Sigmoid colon (tissue), 7 donors: Measurements from ENCODE around the gene CPB1. TPM values are rescaled to one million over a fixed set of nuclear protein-coding genes. Genes with fewer than 3 reads are reported as not detected.

Source experiments
- DNase-seq: peaks from one replicate; pipeline ENCODE4 v3.0.0-alpha.2; 2019
- H3K27ac ChIP-seq, 4 donors: fragments of 200-600 bp; sonication (generic); one replicate each; pipeline ENCODE4 v1.5.1; 2016 to 2019; ENCODE audit warnings: mild to moderate bottlenecking in 1 of 4
- H3K27me3 ChIP-seq, 3 donors: fragments of 200-600 bp; sonication (generic); one replicate each; pipeline ENCODE4 v1.5.1; 2019; ENCODE audit warnings: mild to moderate bottlenecking in 1 of 3
- H3K36me3 ChIP-seq, 4 donors: fragments of 200-600 bp; sonication (generic); one replicate each; pipeline ENCODE4 v1.5.1; 2016 to 2019
- H3K4me1 ChIP-seq, 4 donors: fragments of 200-600 bp; sonication (generic); one replicate each; pipeline ENCODE4 v1.5.1; 2017 to 2019
- H3K4me3 ChIP-seq, 4 donors: fragments of 200-600 bp; sonication (generic); one replicate each; pipeline ENCODE4 v1.5.1; 2017 to 2019; ENCODE audit warnings: mild to moderate bottlenecking in 2 of 4, moderate library complexity in 1 of 4
- H3K9me3 ChIP-seq, 4 donors: fragments of 200-600 bp in 3 of 4; sonication (generic) in 3 of 4; one replicate each; pipeline versions ENCODE4 v1.5.1 to v1.6.1; 2013 to 2019
- EP300 ChIP-seq, 4 donors: sonication (generic); formaldehyde crosslinking; IDR thresholded peaks; one replicate each; pipeline ENCODE4 v1.6.1; 2017; ENCODE audit warnings: antibody characterized with exemption in 4 of 4
- POLR2A ChIP-seq, 2 donors: fragments of 450-650 bp; IDR thresholded peaks; one replicate each; pipeline ENCODE4 v1.6.1; 2016; ENCODE audit warnings: antibody characterized with exemption in 2 of 2, mild to moderate bottlenecking in 2 of 2, moderate library complexity in 2 of 2
- POLR2AphosphoS5 ChIP-seq, 4 donors: sonication (generic); formaldehyde crosslinking; IDR thresholded peaks; one replicate each; pipeline ENCODE4 v1.6.1; 2017; ENCODE audit warnings: antibody characterized with exemption in 4 of 4
- WGBS, 2 donors: extraction: QIAGEN DNeasy Blood & Tissue Kit; methylation state at CpG; one replicate each; pipeline ENCODE4 v1.1.7; 2013; 5-methylcytosine and 5-hydroxymethylcytosine counted together
- intact Hi-C: fragments of 100-400 bp; cut with DNase I; formaldehyde crosslinking; loops from one replicate; pipeline ENCODE4 v1.15.1; 2023
- polyA plus RNA-seq, 3 donors: library from polyadenylated mRNA; stranded (reverse); fragments of 200-250 nt; gene quantifications; one replicate each; pipeline ENCODE4 v1.2.3, GENCODE V29; 2013
- total RNA-seq, 4 donors: library from RNA; depleted of rRNA; stranded (reverse); fragments of >200 nt; gene quantifications; one replicate each; pipeline ENCODE4 v1.1.0, GENCODE V29; 2016
- TF ChIP-seq, protein P1 (sequence below), 4 experiments: fragments of 450-650 bp in 3 of 4; fragments of 200-600 bp in 1 of 4; IDR thresholded peaks; one replicate each; pipeline ENCODE4 v1.5.1; 2016 to 2019; ENCODE audit warnings: antibody characterized with exemption in 4 of 4, mild to moderate bottlenecking in 3 of 4, moderate library complexity in 2 of 4
- donor health status: healthy with polysubstance abuse.
- donor health status: Bipolar disorder and iron deficiency.
- donor health status: healthy.

CPB1 gene
- total and polyA plus RNA-seq, 7 donors = 0.22 to 11.4 (median 2.0) TPM; not detected in 3

DNA sequence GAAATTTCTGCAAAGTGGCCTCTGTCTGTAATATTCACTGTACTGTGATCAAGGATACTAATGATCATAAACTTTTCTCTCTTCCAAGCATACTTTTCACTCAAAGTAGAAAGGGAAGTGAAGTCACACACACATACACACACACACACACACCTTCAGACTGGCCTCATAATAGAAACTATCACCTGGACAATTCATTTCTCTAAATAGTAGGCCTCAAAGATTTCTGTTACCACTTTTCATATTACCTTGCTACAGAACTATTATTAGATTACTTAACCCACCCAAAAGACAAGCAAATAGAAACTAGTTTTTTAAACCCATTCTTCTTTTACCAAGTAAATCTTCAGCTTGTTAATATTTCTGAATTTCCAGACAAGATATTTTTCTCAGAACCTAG is 12.2 kb downstream of the CPB1 start:
- TF ChIP-seq POLR2AphosphoS5 (IDR thresholded peaks at IDR 0.05) = no peak
- no peak for TF ChIP-seq POLR2A (IDR thresholded peaks at IDR 0.05)
- no peak for TF ChIP-seq EP300 (IDR thresholded peaks at IDR 0.05)
- TF ChIP-seq, protein P1, sequence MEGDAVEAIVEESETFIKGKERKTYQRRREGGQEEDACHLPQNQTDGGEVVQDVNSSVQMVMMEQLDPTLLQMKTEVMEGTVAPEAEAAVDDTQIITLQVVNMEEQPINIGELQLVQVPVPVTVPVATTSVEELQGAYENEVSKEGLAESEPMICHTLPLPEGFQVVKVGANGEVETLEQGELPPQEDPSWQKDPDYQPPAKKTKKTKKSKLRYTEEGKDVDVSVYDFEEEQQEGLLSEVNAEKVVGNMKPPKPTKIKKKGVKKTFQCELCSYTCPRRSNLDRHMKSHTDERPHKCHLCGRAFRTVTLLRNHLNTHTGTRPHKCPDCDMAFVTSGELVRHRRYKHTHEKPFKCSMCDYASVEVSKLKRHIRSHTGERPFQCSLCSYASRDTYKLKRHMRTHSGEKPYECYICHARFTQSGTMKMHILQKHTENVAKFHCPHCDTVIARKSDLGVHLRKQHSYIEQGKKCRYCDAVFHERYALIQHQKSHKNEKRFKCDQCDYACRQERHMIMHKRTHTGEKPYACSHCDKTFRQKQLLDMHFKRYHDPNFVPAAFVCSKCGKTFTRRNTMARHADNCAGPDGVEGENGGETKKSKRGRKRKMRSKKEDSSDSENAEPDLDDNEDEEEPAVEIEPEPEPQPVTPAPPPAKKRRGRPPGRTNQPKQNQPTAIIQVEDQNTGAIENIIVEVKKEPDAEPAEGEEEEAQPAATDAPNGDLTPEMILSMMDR (IDR thresholded peaks at IDR 0.05) = no peak
- intact Hi-C loops = no loop called here

DNA sequence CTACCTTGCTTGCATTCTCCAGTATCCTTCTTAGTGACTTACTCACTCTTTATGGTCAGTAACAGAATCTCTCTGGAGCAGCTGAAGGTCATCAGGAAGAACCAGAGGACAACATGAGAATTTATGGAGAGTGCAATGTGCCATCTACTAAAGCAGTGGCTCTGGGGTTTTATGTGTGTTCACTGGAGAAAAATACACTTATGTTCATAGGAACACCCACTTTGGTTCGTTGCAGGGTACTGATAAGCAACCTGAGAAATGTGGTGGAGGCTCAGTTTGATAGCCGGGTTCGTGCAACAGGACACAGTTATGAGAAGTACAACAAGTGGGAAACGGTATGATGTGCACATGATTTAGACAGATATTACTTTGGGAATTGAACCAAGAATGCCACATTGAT is 12.8 kb downstream of the CPB1 start:
- intact Hi-C loops = no loop called here
- Histone ChIP-seq H3K9me3 (no peaks in the 10 kb centered on the region), H3K36me3 (no peaks in the 10 kb centered on the region), H3K27me3 (no peaks in the 10 kb centered on the region), H3K27ac (no peak overlapping the region), H3K4me3 (no peak overlapping the region), H3K4me1 (no peaks in the 10 kb centered on the region)
- TF ChIP-seq POLR2A (IDR thresholded peaks at IDR 0.05) (no peak), POLR2AphosphoS5 (IDR thresholded peaks at IDR 0.05) (no peak), EP300 (IDR thresholded peaks at IDR 0.05) (no peak)
- TF ChIP-seq, protein P1 (IDR thresholded peaks at IDR 0.05) = no peak
- no peak for DNase-seq
- WGBS, 2 donors = 73 to 83% methylated on average over 4 of the region's 4 CpGs

More for the DNA sequence above, 12.2 kb downstream of the CPB1 start:
- H3K9me3 ChIP-seq = no peaks in the 10 kb centered on the region
- H3K36me3 ChIP-seq = no peaks in the 10 kb centered on the region
- no peaks in the 10 kb centered on the region for H3K27me3 ChIP-seq
- H3K4me3 ChIP-seq = no peak overlapping the region
- H3K4me1 ChIP-seq = no peaks in the 10 kb centered on the region
- no peak overlapping the region for H3K27ac ChIP-seq
- no peak for DNase-seq

DNA sequence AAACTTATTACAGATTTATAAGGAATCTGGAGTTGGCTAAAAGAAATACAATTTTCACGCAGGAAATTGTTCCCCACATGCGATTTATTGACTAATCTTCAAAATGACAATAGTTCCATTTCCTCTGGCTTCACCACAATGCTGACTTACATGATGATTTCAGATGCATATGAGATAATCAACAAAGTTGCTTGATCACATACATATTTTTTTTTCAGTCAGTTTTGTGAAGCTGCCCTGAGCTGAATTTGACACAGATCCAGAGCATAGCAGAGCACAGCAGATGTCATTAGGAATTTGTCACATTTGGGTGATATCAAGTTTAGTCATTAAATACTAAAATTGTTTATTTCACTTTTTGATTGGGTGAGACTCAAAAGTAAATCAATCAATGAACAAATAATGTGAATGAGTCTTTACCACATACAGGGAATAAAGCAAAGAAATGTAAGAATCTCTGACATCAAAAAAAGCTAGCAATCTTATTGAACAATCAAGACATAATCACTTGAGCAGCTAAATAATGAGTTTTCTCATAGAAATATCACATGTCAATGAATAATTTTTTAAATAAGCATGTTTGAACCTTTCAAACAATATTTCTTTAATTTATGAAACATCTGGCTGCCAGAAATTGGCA is 18.3 kb downstream of the CPB1 start:
- no peaks in the 10 kb centered on the region for H3K27me3 ChIP-seq
- H3K9me3 ChIP-seq = no peaks in the 10 kb centered on the region
- no peak overlapping the region for H3K4me3 ChIP-seq
- H3K27ac ChIP-seq = no peak overlapping the region
- intact Hi-C loops = no loop called here
- no peak for DNase-seq
- peaks cover 0 to 3% (median 0%) of the 10 kb centered on the region in 4 donors for H3K4me1 ChIP-seq
- 78 to 84% methylated on average over 2 of the region's 2 CpGs for WGBS, 2 donors
- TF ChIP-seq, protein P1 (IDR thresholded peaks at IDR 0.05) = no peak
- TF ChIP-seq POLR2AphosphoS5 (IDR thresholded peaks at IDR 0.05) (no peak), EP300 (IDR thresholded peaks at IDR 0.05) (no peak), POLR2A (IDR thresholded peaks at IDR 0.05) (no peak)
- H3K36me3 ChIP-seq = no peaks in the 10 kb centered on the region

DNA sequence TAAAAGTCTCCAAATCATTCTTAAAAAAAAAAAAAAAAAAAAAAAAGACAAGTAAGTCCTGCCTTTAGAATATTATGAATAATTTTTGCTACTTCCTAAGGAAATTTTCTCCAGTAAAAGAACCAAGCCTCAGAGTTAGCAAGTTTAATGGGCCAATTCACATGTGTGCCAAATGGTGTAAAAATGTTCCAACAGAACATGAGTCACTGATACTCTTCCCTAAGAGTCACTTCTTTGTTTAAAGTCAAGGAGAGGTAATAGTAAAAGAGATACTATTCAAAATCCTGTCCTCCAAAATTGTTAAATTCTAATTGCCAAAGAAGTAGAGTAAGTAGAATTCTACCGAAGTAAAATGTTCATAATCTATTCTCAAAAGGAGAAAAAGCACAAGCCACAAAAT is 19.7 kb downstream of the CPB1 start:
- no peak for DNase-seq
- intact Hi-C loops = no loop called here

More for the DNA sequence above, 19.7 kb downstream of the CPB1 start:
- no peak for TF ChIP-seq POLR2AphosphoS5 (IDR thresholded peaks at IDR 0.05)
- no peak for TF ChIP-seq POLR2A (IDR thresholded peaks at IDR 0.05)
- TF ChIP-seq EP300 (IDR thresholded peaks at IDR 0.05) = no peak
- TF ChIP-seq, protein P1 (IDR thresholded peaks at IDR 0.05) = no peak
- Histone ChIP-seq H3K36me3 (no peaks in the 10 kb centered on the region), H3K9me3 (no peaks in the 10 kb centered on the region), H3K27ac (no peak overlapping the region), H3K4me1 (peaks cover 0 to 3% (median 0%) of the 10 kb centered on the region in 4 donors), H3K27me3 (no peaks in the 10 kb centered on the region), H3K4me3 (no peak overlapping the region)
- WGBS, 2 donors = 42 to 82% methylated on average over 1 of the region's 1 CpG
